HTR-8/SVneo (cell line): ENCODE measurements around the gene FADD.

Experiments used
- DNase-seq: peaks from one replicate; pipeline ENCODE4 v3.0.0; 2011; ENCODE audit warnings: low spot score, mixed read lengths; ENCODE audit not compliant: insufficient read length
- FAIRE-seq: peaks from 2 replicates; lab custom pipeline; 2011; peaks lifted over from hg19 to GRCh38; lab: Jason Lieb, UNC

Gene FADD

GRCh38 chr11:70229737-70230136 is 26.6 kb downstream of the FADD start:
- no peak for DNase-seq

GRCh38 chr11:70230151-70230839 is 27.2 kb downstream of the FADD start:
- FAIRE-seq (no peak), DNase-seq (no peak)

More at GRCh38 chr11:70229737-70230136, 26.6 kb downstream of the FADD start:
- no peak for FAIRE-seq

- DNase-seq: no peak
- no peak for FAIRE-seq
These were observed 28.0 kb downstream of the FADD start for GRCh38 chr11:70230840-70231710.

- FAIRE-seq: no peak
- no peak for DNase-seq
These were observed 29.9 kb downstream of the FADD start for GRCh38 chr11:70233034-70233433.

GRCh38 chr11:70233511-70233934 is 30.4 kb downstream of the FADD start:
- peak; percentile 96 for FAIRE-seq

GRCh38 chr11:70233962-70234361 is 30.9 kb downstream of the FADD start:
- FAIRE-seq (peak; percentile 65), DNase-seq (no peak)

More at GRCh38 chr11:70233511-70233934, 30.4 kb downstream of the FADD start:
- DNase-seq: peak; percentile 88

- DNase-seq (no peak), FAIRE-seq (peak; percentile 79)
These were observed 37.2 kb downstream of the FADD start for GRCh38 chr11:70240337-70240736.

GRCh38 chr11:70241709-70242108 is 38.6 kb downstream of the FADD start:
- DNase-seq (no peak), FAIRE-seq (no peak)

- no peak for DNase-seq
- FAIRE-seq: peak; percentile 46
These were observed 39.8 kb downstream of the FADD start for GRCh38 chr11:70242885-70243284.

GRCh38 chr11:70243912-70244652 is 41.0 kb downstream of the FADD start:
- FAIRE-seq (no peak), DNase-seq (peak; percentile 75)

- DNase-seq: peak; percentile 69
- FAIRE-seq: peak; percentile 76
These were observed 41.6 kb downstream of the FADD start for GRCh38 chr11:70244698-70245097.

GRCh38 chr11:70246196-70246595 is 43.1 kb downstream of the FADD start:
- FAIRE-seq (peak; percentile 59), DNase-seq (no peak)

GRCh38 chr11:70247042-70247709 is 44.1 kb downstream of the FADD start:
- DNase-seq (no peak), FAIRE-seq (peak; percentile 48)

GRCh38 chr11:70247710-70248072 is 44.6 kb downstream of the FADD start:
- FAIRE-seq (peak; percentile 48), DNase-seq (no peak)

GRCh38 chr11:70250876-70251658 is 48.0 kb downstream of the FADD start:
- peak; percentile 4 for FAIRE-seq

GRCh38 chr11:70251659-70252321 is 48.7 kb downstream of the FADD start:
- no peak for FAIRE-seq
- no peak for DNase-seq

More at GRCh38 chr11:70250876-70251658, 48.0 kb downstream of the FADD start:
- no peak for DNase-seq

GRCh38 chr11:70252844-70253243 is 49.7 kb downstream of the FADD start:
- DNase-seq (no peak), FAIRE-seq (no peak)

GRCh38 chr11:70255477-70256116 is 52.5 kb downstream of the FADD start:
- DNase-seq (no peak), FAIRE-seq (no peak)
